Measurements from ENCODE around the gene TPPP3.

Gene TPPP3

GRCh38 chr16:67430977-67431774 lies 37.9 kb upstream of the TPPP3 start, which contains the start of gene HSD11B2:
TSS of gene HSD11B2 (plus strand) at chr16:67431121. CDS start at chr16:67431249, 128 bp downstream.
- no peak for TF ChIP-seq CTCF (IDR thresholded peaks at IDR 0.05; ENCODE audit: low read depth, low read length, missing control alignments)
- peak within 1 kb of the TSS; percentile 20 for H3K4me3 ChIP-seq (ENCODE audit: low read depth, low read length)
- in situ Hi-C loops (cut with HindIII; ENCODE audit: low sequenced_read_pairs) = no loop called here
- no peak for DNase-seq (ENCODE audit: low read depth)

- in situ Hi-C loops (cut with HindIII; ENCODE audit: low sequenced_read_pairs) = no loop called here
- DNase-seq (ENCODE audit: low read depth) = no peak
- H3K4me3 ChIP-seq (ENCODE audit: low read depth, low read length) = peak overlapping the region; percentile 20
- no peak for TF ChIP-seq CTCF (IDR thresholded peaks at IDR 0.05; ENCODE audit: low read depth, low read length, missing control alignments)
Measured at GRCh38 chr16:67430504-67430976, 37.2 kb upstream of the TPPP3 start.

GRCh38 chr16:67429799-67430503 lies 36.7 kb upstream of the TPPP3 start:
- in situ Hi-C loops (cut with HindIII; ENCODE audit: low sequenced_read_pairs) = no loop called here
- peak overlapping the region; percentile 20 for H3K4me3 ChIP-seq (ENCODE audit: low read depth, low read length)
- no peak for DNase-seq (ENCODE audit: low read depth)
- TF ChIP-seq CTCF (IDR thresholded peaks at IDR 0.05; ENCODE audit: low read depth, low read length, missing control alignments) = no peak

GRCh38 chr16:67429053-67429798 lies 35.9 kb upstream of the TPPP3 start:
- TF ChIP-seq CTCF (IDR thresholded peaks at IDR 0.05; ENCODE audit: low read depth, low read length, missing control alignments) = no peak
- no peak for DNase-seq (ENCODE audit: low read depth)
- in situ Hi-C loops (cut with HindIII; ENCODE audit: low sequenced_read_pairs) = no loop called here
- no peak overlapping the region for H3K4me3 ChIP-seq (ENCODE audit: low read depth, low read length)

GRCh38 chr16:67428146-67428731 lies 34.9 kb upstream of the TPPP3 start:
- in situ Hi-C loops (cut with HindIII; ENCODE audit: low sequenced_read_pairs) = no loop called here
- peak; percentile 31 for DNase-seq (ENCODE audit: low read depth)
- peak; percentile 96 for TF ChIP-seq CTCF (IDR thresholded peaks at IDR 0.05; ENCODE audit: low read depth, low read length, missing control alignments)
- H3K4me3 ChIP-seq (ENCODE audit: low read depth, low read length) = no peak overlapping the region

GRCh38 chr16:67426950-67427349 lies 33.7 kb upstream of the TPPP3 start:
- no peak for TF ChIP-seq CTCF (IDR thresholded peaks at IDR 0.05; ENCODE audit: low read depth, low read length, missing control alignments)
- in situ Hi-C loops (cut with HindIII; ENCODE audit: low sequenced_read_pairs) = no loop called here
- no peak overlapping the region for H3K4me3 ChIP-seq (ENCODE audit: low read depth, low read length)
- no peak for DNase-seq (ENCODE audit: low read depth)
